SKM-1 treated with dmso at 0.1 percent for 144 hours (cell line): ENCODE results near the gene TRIP4.
"Not testable (repeated sequence)": the region's sequence is repeated elsewhere in the genome, so short reads cannot be mapped to it uniquely, and the experiment has no call there.

ENCODE experiments used
- DNase-seq: peaks from one replicate; lab custom pipeline; 2025; ENCODE audit not compliant: unreplicated experiment; lab: John Stamatoyannopoulos, UW

TRIP4 gene

GRCh38 chr15:64387562-64388168 lies at the start of gene TRIP4:
Gene TRIP4 (plus strand): TSS chr15:64387836. CDS start chr15:64387864, 28 bp downstream.
- peak; percentile 98 for DNase-seq

DNA sequence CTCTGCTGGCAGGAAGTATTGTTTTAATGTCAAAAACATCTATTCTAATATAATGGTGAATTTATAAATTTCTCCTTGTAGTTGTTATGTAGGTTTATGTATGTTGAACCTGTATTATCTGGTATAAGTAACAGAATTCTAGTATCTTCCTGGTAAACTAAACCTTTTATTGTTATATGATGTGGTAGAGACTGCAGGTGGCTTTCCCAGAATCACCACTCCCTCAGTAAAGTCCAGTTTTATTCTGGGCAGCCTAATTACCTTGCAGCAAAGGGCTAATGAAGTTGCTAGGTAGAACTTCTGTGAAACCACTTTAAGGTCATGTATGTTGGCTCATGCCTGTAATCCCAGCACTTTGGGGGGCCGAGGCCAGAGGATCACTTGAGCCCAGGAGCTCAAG lies 47.3 kb upstream of the TRIP4 start:
- no peak for DNase-seq

DNA sequence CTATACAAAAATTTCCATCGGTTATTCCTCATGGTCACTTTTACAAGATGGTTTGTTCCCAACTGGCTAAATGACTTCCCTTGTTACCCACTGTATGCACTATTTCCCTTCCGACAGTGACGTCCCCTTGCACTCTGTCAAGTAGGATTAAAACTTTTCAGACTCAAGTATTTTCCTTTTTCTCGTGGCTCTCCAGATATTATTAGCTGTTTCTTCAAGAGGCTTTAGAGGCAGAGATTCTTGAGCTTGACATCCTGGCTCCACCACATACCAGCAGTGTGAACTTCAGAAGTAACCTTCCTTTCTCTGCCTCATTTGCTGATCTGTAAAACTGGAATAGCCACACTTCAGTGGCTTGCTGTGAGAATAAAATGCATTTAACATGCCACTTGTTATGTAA lies 45.7 kb upstream of the TRIP4 start:
- no peak for DNase-seq

DNA sequence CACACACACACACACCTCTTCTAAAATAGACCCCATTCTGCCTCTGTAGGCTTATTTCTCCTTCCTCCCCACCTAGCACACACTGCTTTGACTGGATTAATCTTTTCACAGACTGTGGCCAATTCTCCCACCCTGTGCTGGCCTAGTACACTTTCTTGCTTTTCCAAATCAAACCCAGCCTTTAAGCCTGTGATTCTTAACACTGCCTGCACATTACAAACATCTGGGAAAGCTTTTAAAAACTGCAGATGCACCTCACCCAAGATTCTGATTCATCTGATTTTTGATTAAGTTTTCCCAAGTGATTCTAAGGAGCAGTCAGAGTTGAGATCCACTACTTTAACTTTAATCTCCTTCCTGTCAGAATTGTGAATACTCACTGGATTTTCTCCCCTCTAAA lies 44.4 kb upstream of the TRIP4 start:
- no peak for DNase-seq

DNA sequence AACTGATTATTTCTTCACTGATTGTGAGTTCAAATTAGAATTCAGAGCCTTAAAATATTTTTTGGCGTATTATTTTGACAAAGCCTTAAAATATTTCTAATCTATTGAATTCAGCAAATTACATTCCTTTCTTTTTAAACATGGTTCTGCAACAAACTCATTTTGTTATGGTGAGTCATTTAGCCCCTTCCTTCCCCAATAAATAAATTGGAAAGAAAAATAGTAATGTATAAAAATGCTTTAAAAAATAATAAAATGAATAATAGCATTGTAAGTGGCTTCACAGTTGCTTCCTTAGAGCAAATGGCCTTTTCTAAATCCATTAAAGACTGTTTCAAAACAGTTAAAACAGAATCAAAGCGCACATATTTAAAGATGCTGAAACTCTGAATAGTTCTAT lies 43.8 kb upstream of the TRIP4 start:
- no peak for DNase-seq

DNA sequence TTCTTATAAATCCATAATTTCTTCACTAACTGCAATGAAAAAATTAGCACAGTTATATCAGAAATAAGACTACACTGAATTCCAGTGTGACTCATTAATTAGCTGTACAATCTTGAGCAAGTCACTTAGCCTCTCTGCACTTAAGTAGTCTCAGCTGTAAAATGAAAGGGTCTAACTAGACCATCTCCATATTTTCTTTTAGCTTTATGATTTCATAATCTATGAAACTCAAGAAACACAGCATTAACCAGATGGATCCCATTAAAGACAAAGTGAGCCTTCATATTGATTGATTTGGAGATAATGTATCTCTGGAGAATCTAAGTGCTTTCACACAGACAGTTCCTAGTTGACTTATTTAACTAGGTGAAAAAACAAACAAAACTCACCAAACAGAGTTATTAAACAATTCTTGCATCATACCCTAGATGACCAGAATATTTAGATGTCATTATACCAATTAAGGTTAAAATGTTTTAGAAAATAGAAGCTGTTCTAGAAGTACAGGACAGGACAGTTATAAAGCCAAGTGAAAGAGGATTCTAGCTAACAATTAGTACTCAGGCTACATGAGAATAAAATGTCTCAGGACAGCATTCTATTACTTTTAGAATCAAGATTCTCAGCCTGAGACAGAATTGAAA lies 42.9 kb upstream of the TRIP4 start:
- no peak for DNase-seq

- DNase-seq: not testable (repeated sequence)
These were observed 41.4 kb upstream of the TRIP4 start for GRCh38 chr15:64346242-64346641.

DNA sequence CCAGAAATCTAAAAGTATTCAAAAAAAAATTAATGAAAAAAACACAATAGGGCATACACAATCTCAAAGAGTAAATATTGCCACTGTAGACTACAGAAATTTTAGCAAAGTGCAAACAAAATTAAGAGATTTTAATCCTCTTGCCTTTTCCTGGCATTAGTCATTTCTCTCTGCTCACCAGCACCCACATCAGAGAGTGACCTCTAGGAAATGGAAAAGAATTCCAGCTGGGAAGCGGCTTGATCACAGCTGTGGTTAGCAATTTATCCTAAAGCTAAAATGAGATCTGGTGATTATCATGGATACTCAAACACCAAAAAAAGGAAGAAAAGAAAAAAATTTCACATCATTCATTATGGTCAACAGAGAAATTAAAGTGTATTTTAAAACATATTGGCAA lies 39.2 kb upstream of the TRIP4 start:
- no peak for DNase-seq

GRCh38 chr15:64349375-64349774 lies 38.3 kb upstream of the TRIP4 start:
- DNase-seq: no peak

- no peak for DNase-seq
These were observed 36.4 kb upstream of the TRIP4 start for GRCh38 chr15:64351265-64351664.

GRCh38 chr15:64354688-64355344 lies 32.8 kb upstream of the TRIP4 start:
- no peak for DNase-seq

- DNase-seq: peak; percentile 28
These were observed 32.2 kb upstream of the TRIP4 start for GRCh38 chr15:64355348-64355943.

GRCh38 chr15:64355944-64356709 lies 31.5 kb upstream of the TRIP4 start, which contains the start of gene CSNK1G1:
Gene CSNK1G1 (minus strand): TSS chr15:64356173. CDS start chr15:64300499, 55,674 bp downstream.
- peak; percentile 97 for DNase-seq

DNA sequence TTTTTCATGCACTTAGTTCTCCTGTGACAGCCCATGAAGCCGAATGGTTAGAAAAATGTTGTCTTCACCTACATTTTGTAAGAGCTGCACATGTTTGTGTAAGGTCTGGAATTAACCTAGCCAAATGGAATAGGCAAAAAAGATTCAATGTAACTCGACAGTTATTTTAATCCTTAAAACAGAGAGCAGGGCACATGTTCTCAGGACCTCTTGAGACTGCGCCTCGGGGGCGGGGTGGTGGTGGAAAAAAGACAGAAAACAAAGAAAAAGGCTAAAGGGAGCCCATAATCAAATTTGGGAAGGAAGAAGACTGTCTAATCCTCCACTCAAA lies 31.0 kb upstream of the TRIP4 start:
- DNase-seq: no peak

DNA sequence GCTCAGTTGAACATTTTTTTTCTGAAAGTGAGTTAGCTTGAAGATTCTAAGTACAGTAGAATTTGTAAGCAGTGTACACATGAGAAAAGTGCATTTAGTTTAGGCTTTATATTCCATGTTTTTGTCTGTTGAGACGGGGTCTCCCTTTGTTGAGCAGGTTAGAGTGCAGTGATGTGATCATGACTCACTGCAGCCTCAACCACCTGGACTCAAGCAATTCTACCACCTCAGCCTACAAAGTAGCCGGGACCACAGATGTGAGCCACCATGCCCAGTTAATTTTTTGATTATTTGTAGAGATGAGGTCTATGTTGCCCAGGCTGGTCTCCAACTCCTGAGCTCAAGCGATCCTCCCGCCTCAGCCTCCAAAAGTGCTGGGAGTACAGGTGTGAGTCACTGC lies 26.4 kb upstream of the TRIP4 start:
- no peak for DNase-seq

DNA sequence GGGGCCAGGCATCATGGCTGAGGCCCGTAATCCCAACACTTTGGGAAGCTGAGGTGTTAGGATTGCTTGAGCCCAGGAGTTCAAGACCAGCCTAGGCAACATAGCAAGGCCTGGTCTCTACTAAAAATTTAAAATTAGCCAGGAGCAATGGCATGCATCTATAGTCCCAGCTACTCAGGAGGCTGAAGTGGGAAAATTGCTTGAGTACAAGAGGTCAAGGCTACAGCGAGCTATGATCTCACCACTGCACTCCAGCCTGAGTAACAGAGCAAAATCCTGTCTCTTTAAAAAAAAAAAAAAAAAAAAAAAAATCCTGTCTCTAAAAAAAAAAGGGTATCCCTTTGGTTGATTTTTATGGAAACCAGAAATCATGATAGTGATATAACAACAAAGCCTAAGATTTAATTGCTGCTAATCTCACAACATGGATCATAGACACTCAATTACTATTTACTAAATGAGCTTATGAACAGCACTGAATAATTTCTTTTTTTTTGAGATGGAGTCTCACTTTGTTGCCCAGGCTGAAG lies 18.5 kb upstream of the TRIP4 start:
- DNase-seq: no peak

DNA sequence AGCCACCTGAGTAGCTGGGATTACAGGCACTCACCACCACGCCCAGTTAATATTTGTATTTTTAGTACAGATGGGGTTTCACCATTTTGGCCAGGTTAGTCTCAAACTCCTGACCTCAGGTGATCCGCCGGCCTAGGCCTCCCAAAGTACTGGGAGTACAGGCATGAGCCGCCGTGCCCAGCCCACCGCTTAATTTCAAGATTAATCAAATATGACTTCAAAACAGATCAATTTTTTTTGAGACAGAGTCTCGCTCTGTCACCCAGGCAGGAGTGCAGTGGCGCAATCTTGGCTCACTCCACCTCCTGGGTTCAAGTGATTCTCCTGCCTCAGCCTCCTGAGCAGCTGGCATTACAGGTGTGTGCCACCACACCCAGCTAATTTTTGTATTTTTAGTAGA lies 16.3 kb upstream of the TRIP4 start:
- DNase-seq: not testable (repeated sequence)

- DNase-seq: no peak
These were observed 14.3 kb upstream of the TRIP4 start for GRCh38 chr15:64373360-64373759.

DNA sequence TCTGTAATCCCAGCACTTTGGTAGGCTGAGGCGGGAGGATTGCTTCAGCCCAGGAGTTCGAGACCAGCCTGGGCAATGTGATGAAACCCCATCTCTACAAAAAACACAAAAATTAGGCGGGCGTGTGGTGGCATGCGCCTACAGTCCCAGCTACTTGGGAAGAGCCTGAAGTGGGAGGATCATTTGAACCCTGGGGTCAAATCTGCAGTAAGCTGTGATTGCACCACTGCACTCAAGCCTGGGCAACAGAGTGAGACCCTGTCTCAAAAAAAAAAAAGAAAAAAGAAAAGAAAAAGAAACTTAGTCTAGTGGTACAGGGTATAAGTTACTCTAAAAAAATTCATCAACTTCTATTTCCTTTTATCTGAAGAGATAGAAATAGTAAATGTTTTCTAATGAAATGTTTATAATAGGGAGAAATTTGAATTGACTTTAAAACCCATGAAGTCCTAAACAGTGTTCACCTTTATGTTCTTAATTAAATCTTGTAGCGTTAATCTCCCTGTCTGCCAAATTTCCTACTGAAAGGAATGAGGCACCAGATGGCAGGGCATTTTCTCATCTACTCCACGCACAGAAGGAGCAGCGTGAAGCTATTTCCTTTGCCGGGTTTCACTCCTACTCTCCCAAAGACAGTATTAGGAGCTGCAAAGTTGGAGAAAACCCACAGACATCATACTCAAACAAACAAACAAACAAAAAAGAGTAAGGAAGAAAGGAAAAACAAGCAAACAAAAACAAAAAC lies 8.2 kb upstream of the TRIP4 start:
- no peak for DNase-seq

DNA sequence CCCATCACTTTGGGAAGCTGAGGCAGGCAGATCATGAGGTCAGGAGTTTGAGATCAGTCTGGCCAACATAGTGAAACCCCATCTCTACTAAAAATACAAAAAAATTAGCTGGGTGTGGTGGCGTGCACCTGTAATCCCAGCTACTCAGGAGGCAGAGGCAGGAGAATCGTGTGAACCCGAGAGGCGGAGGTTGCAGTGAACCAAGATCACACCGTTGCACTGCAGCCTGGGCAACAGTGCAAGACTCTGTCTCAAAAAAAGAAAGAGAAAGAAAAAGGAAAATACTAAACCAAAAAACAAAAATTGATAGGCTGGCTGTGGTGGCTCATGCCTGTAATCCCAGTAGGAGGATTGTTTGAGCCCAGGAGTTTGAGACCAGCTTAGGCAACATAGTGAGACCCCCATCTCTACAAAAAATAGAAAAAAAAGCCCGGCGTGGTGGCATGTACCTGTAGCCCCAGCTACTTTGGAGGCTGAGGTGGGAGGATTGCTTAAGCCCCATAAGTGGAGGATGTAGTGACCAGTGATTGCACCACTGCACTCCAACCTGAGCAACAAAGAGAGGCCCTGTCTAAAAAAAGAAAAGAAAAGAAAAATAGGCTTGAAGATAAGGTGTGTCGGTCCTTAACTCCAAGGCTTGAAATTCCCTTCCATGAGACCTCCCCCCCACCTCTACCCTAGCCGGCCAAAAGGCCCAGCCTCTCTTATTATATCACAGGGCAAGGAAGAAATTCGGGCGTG lies 7.3 kb upstream of the TRIP4 start:
- not testable (repeated sequence) for DNase-seq
